Esophagus squamous epithelium (tissue), 4 donors: Measurements from ENCODE around the gene CYB5R4.

Source experiments
- CTCF ChIP-seq, 6 experiments: fragments of 450-650 bp in 4 of 6; fragments of 200-600 bp in 2 of 6; sonication (generic) in 2 of 6; IDR thresholded peaks; one replicate each; pipeline ENCODE4 v1.5.1; 2016 to 2019; ENCODE audit warnings: antibody characterized with exemption in 6 of 6, mild to moderate bottlenecking in 4 of 6, moderate library complexity in 4 of 6
- POLR2A ChIP-seq, 4 donors: fragments of 450-650 bp; IDR thresholded peaks; one replicate each; pipeline ENCODE4 v1.6.1; 2017; ENCODE audit warnings: antibody characterized with exemption in 4 of 4, mild to moderate bottlenecking in 4 of 4, moderate library complexity in 3 of 4

- TF ChIP-seq CTCF (IDR thresholded peaks at IDR 0.05), result no peak
- TF ChIP-seq POLR2A (IDR thresholded peaks at IDR 0.05), result no peak
Measured at GRCh38 chr6:83978324-83978734, 118.8 kb downstream of the CYB5R4 start.
